HG03159 (cell line): ENCODE data around the gene GFOD2.

Experiments
- ATAC-seq: cut with Tn5 transposase; IDR thresholded peaks from one replicate; pipeline ENCODE4 v1.9.1; 2021; ENCODE audit warnings: mild to moderate bottlenecking, moderate library complexity; ENCODE audit not compliant: unreplicated experiment

The GFOD2 gene

DNA sequence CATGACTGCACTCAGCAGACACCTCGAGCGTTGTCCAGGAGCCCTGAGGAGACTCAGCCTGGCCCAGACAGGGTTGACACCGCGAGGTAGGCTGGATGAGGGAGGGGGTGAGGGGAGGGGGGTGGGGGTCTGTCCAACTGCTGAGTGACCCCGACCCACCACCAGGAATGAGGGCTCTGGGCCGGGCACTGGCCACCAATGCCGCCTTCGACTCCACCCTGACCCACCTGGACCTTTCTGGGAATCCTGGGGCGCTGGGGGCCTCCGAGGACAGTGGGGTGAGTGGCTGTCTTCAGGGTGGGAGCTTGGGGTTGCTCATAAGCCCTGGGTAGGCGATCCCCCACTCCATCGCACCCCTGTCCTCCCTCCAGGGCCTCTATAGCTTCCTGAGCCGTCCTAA lies 71.4 kb downstream of the GFOD2 start:
- no peak for ATAC-seq

DNA sequence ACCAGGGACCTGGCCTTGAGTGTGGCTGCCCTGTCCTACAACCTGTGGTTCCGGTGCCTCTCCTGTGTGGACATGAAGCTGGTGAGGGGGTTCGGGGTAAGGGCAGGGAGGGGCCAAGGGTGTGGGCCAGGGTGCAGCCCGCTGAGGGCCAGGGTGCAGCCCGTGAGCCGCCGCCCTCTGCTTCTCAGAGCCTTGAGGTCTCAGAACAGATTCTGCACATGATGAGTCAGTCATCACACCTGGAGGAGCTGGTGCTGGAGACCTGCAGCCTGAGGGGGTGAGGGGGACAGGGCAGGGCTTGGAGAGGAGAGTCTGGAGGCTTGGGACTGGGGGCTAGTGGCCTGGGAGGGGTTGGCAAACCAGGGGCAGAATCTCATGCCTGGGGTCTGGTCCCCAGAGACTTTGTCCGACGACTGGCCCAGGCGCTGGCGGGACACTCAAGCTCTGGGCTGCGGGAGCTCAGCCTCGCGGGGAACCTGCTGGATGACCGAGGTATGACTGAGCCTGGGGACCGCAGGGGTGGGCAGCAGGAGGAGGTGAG lies 71.9 kb downstream of the GFOD2 start:
- ATAC-seq, result no peak

DNA sequence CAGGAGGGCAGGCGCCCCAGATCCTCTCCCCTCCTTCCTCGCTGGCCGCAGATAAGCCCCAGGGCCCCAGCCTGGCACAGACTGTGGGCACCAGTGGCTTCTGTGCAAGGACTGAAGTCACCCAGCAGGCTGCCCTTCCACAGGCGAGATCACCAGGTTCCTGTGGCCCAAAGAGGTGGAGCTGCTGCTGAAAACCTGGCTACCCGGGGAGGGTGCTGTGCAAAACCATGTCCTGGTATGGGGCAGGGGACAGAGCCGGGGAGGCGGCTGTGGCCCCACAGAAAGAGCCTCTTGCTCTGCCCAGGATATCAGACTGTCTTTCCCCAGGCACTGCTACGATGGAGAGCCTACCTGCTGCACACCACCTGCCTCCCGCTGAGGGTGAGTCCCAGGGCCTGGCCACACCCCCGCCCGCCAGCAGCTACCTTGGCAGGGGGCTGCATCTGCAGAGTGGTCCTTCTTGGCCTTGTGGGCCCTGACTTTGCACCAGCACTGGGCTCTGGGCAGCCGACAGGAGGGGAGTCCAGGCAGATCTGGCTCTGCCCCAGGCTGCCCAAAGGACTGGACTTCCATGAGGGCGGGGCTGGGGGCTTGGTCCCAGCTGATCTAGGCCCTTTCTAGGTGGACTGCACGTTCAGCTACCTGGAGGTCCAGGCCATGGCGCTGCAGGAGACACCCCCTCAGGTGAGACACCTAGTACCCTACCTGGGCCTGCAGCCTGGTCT lies 73.6 kb downstream of the GFOD2 start:
- peak; percentile 23 for ATAC-seq

DNA sequence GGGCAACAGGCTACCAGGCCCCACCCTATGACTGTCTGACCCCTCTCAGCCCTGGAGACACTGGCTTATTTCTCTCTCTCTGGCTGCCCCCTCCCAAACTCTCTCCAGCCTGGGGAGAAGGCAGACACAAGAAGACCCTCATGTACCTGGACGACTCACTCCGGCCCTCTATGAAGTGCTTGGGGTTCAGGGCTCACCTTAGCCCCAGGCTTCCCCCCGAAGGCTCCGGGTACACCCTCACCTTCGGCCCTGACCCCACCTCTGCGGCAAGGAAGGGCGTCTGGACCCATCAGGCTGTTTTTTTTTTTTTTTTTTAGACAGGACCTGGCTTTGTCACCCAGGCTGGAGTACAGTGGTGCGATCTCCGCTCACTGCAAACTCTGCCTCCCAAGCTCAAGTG lies 75.1 kb downstream of the GFOD2 start:
- no peak for ATAC-seq

DNA sequence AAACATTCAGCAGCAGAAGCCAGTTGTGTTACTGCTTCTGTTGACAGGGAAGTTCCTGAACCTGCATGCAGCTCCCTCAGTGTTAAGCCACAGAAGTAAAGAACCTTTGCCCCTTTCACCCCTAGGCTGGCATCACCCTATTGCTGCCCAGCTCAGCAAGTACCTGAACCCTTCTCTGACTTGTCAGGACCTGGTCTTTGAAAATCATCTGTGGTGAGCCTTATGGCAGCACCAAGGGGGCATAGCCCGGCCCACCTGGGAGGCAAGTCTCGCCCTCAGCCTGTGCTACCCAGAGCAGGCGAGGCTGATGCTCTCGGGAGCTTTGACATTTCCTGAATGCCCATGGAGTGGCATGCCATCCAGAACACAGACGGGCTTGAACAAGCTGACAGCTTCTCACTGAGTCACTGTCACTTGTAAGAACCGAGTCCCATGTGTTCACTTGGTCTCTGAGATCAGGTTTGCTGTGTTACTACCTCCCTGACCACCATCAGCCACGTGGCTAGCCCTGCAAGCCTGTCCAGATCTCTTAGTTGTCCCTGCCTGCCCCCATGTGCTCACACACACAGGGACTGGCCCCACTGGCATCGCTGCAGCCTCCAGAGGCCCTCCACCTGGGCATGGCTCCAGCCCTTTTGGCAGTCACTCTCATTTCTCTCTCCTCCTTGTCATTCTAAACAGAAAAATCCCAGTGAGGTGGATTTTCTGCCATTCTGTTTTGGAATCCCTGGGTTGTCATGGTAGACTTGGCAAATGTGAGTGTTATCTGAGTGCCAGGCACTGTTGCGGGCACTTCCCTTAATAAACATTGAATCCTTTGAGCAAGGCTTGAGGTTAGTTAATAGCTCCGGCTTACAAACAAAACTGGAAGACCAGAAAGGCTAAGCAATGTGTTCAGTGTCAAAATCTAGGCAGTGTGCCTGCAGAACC lies 77.1 kb downstream of the GFOD2 start:
- no peak for ATAC-seq

DNA sequence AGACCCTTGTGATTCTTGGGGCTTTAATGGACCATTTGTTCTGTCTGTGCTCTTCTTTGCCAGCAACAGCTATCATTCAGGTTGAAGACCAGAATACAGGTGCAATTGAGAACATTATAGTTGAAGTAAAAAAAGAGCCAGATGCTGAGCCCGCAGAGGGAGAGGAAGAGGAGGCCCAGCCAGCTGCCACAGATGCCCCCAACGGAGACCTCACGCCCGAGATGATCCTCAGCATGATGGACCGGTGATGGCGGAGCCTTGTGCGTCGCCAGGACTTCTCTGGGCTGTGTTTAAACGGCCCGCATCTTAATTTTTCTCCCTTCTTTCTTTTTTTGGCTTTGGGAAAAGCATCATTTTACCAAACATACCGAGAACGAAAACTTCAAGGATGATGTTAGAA lies 81.5 kb downstream of the GFOD2 start:
- no peak for ATAC-seq

DNA sequence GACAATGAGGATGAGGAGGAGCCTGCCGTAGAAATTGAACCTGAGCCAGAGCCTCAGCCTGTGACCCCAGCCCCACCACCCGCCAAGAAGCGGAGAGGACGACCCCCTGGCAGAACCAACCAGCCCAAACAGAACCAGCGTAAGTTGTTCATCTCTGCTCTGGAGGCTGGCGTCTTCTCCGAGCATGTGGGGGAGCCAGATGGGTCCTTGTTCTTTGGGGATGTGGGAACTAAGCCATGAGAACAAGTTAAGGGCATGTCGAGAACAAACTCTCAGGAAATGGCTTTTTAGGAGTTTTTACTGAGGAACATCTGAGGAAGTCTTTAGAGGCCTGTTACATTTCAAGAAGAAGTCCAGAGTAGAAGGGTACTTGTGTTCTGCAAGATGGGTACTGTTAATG lies 82.4 kb downstream of the GFOD2 start:
- ATAC-seq, result no peak

DNA sequence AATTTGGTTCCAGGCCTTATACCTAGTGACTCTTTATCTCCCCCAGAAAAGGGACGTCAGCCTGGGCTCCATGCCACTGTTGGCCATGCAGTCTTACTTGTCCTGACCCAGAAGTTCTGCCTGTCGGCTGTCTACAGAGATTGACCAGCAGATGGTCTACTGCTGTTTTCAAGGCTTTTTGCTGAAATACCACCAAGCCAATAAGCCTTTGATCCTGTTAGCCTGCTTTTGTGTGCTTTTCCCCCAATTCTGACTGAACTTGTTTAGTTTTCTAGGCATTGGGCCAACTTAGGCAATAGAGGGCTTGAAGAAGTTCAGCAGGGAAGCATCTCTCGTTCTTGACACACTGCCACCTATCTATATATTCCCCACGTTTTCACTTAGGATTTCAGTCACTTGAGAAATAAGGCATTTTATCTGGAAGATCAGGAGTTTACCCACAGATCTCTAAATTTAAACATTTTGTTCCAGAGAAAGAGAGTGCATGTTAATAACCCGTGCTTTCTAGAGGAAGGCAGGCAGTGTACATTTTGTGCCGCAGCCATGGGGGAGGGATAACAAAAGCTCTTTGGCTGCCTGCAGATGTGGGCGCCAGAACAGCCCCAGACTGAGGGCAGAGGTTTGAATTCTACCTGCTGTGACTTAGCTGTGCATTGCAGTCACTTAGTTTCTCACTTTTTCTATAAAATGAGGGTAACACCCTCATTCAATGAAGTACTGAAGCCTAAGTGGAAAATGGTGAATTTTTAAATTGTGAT lies 86.5 kb downstream of the GFOD2 start:
- no peak for ATAC-seq

DNA sequence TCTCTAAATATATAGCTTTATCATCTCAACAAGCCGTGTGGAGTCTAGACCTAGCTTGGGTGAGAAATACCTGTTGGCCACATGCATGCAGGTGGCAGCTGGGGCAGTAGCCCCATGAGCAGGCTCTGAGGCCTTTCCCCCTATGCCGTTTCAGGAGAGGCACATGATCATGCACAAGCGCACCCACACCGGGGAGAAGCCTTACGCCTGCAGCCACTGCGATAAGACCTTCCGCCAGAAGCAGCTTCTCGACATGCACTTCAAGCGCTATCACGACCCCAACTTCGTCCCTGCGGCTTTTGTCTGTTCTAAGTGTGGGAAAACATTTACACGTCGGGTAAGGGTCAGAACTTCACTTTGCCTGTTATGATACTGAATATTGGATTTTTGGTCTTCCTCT lies 90.9 kb downstream of the GFOD2 start:
- no peak for ATAC-seq
